GM21390 (cell line): Measurements from ENCODE around the gene DUSP5.
A peak's percentile ranks its signal among the peaks of the same experiment; 100 is the strongest.

ENCODE experiments used
- ATAC-seq: cut with Tn5 transposase; IDR thresholded peaks from one replicate; pipeline ENCODE4 v1.9.1; 2021; ENCODE audit not compliant: unreplicated experiment

Gene DUSP5

GRCh38 chr10:110479710-110480109, 18.0 kb upstream of the DUSP5 start:
- ATAC-seq = no peak

- ATAC-seq = no peak
Measured at GRCh38 chr10:110480387-110480786, 17.3 kb upstream of the DUSP5 start.

GRCh38 chr10:110481919-110482318, 15.8 kb upstream of the DUSP5 start:
- no peak for ATAC-seq

- no peak for ATAC-seq
Measured at GRCh38 chr10:110483633-110484032, 14.1 kb upstream of the DUSP5 start.

DNA sequence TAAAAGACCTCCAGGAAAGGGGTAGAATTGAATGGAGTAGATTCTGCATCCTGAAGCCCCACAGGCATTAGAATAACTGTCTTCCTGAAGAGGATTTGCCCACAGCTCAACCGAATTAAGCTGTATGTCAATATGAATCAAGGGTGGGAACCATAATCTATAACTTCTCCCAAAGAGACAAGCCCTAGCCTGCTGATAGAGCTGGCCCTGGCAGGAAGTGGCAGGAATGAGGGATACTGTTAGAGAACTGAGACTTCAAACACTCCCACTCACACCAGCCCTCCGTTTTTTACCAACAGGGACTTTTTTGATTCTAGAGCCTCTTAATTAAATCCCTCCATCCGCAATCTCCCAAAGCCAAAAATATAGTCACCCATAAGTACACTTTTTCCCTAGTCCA, 12.2 kb upstream of the DUSP5 start:
- ATAC-seq = no peak

DNA sequence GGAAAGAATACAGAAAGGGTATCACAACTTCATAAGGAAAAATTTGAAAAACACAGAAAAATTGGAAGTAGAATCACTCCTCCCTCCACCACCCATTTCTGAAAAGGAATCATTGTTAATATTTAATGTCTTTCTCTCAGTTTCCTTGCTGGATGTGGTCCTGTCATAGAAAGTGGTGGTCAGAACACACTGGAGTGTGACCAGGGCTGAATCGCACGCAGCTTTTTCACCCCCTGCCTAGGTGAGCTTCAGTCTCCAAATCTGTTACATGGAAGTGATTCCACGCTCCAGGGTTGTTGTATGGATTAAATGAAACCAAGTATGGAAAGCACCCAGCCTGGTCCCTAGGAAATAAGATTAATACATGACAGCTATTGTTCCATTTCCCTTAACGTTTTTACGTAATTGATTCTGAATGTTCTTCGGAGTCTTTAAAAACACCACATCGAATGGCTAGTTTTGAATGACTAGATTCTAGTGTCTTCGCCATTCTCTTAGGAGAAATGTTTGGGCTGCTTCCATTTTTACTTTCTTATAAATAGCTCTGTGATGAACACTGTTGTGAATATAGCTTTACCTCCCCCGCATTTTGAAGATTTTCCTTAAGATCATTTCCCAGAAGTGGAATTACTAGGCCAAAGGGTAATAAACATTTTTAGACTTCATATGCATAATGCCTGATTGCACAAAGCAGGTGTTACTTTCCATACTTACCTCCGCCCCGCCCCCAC, 10.9 kb upstream of the DUSP5 start:
- ATAC-seq = no peak

DNA sequence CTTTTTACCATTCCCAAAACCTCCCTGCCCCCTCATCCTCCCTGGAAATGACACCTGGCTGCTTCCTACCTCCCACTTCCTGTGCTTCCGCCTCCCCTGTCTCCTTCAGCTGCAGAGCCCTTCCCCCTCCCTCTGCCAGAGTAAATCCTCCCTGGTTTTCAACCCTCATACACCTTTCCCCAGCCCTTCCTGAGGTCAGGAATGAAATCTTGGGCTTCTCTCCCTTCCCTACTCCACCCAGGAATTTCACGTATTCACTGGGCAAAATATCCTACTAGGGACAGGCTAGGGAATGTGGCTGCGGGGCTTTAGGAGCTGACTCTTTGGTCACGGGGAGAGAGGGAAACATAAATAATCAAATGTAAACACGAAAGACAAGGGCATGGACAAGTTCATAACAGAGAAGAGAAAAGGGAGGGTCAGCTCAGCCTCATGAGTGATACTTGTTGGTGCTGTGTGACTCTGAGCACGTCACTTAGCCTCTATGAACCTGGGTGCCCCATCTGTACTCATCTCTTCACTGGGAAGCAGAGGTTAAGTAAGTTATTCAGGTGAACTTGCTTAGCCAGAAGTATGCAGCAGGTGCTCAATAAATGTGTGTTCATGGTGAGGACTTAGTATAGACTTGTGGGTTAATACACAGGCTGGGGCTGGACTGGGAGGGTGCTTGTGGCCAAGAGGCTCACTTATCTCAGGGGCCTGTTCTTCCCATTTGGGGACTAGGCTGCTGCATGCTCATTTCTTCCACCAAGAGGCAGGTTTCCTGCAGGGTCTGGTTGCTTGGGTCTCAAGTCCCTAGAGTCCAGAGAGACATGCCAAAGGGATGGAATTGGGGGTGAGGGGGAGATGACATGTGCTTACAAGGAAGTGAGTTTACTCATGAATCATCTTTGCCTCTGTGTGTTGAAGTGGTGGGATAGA, 10.0 kb upstream of the DUSP5 start:
- ATAC-seq = no peak

- ATAC-seq = no peak
Measured at GRCh38 chr10:110488332-110488681, 9.4 kb upstream of the DUSP5 start.

- ATAC-seq = no peak
Measured at GRCh38 chr10:110488940-110489339, 8.8 kb upstream of the DUSP5 start.

DNA sequence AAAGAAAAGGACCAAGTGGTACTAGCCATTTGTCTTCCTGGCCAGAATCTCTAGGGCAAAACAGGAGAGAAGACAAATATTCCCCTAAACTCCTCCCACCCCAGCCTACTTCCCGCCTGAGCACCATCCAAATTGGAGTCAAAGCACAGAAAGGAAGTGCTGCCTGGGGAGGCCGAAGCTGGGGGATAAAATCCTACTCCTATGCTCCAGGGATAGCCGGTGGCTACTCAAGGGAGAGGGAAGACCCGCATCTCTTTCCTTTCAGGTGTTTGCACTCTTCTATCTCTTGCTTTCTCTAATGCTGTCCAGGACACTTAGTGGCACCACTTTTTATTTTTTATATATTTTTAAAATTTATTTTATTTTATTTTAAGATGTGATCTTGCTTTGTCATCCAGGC, 7.1 kb upstream of the DUSP5 start:
- ATAC-seq = no peak

GRCh38 chr10:110491346-110491745, 6.4 kb upstream of the DUSP5 start:
- ATAC-seq = no peak

DNA sequence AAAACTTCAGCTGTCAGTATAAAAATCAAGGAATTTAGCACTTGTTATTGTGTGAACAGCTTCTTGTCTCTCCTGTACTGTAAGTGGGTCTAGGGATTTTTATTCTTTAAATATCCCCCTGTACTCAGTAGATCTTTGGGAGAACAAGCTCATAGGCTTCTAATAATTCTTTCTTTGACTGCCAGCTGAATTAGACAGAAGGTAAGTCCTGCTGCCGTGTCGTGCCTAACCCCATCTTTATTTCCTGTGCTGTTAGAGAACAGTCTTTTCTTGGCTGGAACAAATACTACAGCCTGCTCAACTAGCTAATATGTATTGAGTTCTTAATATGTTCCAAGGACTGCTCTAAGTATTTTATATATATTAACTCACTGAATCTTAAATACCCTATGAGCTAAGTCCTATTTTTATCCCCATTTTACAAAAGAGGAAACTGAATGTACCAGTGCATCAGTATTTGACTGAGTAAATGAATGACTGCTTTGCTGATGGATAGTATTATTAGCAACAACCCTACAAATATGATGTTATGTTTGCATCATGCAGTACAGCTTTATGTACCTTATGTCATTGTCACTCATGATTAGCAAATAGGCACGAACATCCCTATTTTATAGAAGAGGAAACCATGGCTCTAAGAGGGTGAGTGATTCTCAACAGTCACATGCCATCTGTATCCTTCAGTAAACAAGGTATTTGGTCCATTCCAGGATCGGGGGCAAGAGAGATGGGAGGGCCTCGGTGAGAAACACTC, 5.5 kb upstream of the DUSP5 start:
- ATAC-seq = no peak

DNA sequence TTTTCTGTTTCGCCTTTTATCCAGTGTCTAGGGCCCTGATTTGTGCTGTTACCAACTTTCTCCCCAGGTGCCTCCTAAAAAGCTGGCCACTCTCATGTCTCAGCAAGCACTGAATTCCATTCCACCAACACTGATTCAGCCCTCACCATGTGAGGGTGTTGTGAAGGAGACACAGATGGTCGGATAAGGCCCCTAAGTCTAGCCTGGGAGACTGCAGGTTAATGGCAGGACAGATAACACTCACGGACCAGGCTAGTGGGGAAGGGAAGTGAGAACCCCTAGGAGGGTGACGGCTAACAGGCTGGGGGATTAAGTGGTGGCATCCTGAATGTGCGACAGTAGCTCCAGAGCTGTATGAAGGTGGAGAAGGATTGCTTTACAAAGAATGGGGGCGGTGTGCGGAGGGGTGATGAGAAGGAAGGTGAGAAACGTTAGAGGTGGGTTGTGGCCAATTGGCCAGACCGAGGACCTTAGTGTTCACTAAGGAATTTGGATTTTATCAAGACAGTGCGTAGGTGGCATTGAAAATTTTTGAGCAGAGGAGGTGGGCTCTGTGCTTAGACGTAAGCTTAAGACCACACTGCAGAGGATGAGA, 3.8 kb upstream of the DUSP5 start:
- ATAC-seq = no peak

- ATAC-seq = no peak
Measured at GRCh38 chr10:110494532-110494931, 3.2 kb upstream of the DUSP5 start.

GRCh38 chr10:110495731-110496552, 1.8 kb upstream of the DUSP5 start:
- no peak for ATAC-seq

- no peak for ATAC-seq
Measured at GRCh38 chr10:110496553-110497437, 912 bp upstream of the DUSP5 start.

DNA sequence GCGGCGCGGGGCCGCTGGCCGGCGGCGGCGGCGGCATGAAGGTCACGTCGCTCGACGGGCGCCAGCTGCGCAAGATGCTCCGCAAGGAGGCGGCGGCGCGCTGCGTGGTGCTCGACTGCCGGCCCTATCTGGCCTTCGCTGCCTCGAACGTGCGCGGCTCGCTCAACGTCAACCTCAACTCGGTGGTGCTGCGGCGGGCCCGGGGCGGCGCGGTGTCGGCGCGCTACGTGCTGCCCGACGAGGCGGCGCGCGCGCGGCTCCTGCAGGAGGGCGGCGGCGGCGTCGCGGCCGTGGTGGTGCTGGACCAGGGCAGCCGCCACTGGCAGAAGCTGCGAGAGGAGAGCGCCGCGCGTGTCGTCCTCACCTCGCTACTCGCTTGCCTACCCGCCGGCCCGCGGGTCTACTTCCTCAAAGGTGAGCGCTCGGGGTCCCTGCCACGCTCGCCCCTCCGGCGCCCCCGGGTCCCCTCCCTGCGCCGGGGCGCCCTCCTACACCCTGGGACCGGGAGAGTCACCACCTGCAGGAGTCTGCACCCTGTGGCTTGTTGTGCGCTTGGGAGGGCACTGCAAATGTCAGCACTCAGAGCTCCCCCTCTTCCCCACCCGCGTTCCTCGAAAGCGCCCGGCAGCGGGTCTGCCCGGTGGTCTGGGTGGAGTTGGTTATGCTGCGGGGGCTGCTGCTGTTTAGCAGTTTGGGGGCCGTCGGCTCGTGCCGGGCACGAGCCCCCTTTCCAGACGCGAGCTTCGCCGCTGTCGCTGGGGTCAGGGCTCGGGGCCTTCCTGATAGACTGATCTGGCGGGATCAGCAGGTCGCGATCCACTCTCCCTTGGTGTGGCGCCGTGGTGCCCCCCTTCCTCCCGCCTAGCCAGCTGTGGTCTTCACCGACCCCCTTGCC, 627 bp downstream of the DUSP5 start:
- ATAC-seq = peak; percentile 8
